Colon (tissue), 2 donors: ENCODE results near the gene RET.

ENCODE experiments used
- FAIRE-seq: peaks from 2 replicates; lab custom pipeline; 2012; peaks lifted over from hg19 to GRCh38; lab: Jason Lieb, UNC
- donor health status: control.
- donor health status: control.

Gene RET

GRCh38 chr10:43121444-43121843, 44.6 kb downstream of the RET start:
- FAIRE-seq: no peak

DNA sequence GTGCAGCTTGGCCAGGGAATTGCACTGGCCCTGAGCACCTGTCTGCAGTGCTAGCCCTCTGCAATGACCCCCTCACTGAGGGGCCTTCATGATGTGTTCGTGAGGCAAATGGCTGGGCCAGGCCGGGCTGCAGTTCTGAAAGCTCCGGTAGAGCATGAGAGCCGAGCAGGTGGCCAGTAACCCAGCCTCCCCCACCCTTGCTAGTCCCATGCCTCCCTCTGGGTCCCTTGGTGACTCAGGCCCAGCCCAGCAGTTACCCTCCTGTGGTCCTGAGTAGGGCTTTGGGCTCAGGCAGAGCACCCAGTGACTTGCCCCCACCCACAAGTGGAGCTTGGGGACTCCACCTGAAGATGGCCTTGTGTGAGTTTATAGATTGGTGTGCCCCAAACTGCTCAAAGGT, 45.2 kb downstream of the RET start:
- FAIRE-seq: no peak

DNA sequence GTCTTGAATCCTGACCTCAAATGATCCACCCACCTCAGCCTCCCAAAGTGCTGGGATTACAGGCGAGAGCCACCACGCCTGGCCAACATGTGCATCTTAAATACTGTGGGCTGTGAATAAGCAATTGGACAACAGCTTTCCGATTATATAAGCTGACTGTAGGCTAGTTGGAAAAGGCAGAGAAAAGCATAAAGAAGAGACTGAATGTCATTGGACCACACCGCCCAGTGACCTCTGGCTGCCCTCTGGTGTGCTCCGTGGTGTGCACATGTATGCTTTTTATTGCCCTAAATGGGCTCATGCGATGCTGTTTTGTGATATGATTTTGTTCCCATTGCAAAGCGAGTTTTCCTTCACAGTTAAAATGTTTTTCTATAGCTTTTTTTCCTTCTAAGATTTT, 46.0 kb downstream of the RET start:
- FAIRE-seq: no peak

- no peak for FAIRE-seq
These were observed 46.7 kb downstream of the RET start for GRCh38 chr10:43123361-43124093.

GRCh38 chr10:43124094-43124521, 47.2 kb downstream of the RET start:
- FAIRE-seq: no peak

- no peak for FAIRE-seq
These were observed 47.9 kb downstream of the RET start for GRCh38 chr10:43124574-43125273.

DNA sequence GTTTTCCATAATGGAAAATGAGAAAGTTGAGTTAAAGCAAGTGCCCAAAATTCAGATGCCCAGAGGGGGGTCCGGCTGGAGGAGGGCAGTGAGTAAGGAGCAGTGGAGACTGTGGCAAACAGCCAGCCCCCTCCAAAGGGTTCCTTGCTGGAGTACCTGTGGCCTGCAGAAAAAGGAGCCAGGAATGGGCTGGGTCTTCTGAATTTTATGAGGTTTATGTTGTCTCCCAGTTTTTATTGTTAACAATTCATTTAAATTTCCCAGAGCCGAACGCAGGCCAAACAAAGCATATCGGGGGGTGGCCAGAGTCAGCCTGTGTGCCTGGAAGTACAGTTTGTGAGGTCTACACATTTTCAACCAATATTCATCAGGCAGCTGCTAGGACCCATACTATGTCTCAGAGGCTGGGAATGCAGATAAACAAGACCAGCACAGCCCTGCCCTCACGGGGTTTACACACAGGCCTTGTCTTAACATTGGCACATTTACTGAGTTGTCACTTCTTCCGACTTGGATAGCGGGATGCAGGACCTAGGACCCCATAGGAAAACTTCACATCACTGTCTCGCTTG, 48.5 kb downstream of the RET start:
- no peak for FAIRE-seq

DNA sequence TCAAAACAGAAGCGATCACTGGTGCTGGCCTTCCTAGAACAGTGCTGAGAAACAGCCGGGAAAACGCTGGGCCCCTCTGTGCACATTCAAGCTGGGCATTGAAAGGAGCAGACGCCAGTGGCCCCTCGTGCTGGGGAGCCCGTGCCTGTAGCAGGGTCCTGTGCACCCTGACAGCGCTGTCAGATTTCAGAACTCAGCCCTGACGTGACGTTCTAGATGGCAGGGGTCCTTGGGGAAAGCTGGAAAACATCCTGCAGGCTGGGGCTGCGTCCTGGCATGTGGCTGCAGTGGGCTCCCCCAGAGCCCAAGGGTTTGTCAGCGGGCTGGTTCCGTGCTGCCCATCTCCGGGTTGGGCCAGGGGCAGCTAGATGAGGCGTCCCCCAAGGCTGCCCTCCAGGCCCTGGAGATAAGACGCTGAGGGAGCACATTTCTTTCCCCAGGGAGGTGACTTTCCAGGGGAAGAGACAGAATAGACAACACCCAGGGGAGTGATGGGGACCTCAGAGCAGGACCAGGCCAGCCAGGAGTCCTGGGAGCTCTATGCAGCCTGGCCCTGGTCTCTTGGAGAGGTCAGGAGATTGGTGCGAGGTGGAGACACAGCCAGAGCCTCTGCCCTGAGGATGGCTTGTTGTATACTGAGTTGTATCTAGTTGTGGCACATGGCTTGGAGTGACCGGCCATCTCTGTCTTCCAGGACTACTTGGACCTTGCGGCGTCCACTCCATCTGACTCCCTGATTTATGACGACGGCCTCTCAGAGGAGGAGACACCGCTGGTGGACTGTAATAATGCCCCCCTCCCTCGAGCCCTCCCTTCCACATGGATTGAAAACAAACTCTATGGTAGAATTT, 49.2 kb downstream of the RET start:
- no peak for FAIRE-seq

- no peak for FAIRE-seq
These were observed 50.0 kb downstream of the RET start for GRCh38 chr10:43126759-43127424.

GRCh38 chr10:43127442-43127841, 50.6 kb downstream of the RET start:
- no peak for FAIRE-seq

GRCh38 chr10:43128331-43128730, 51.5 kb downstream of the RET start:
- no peak for FAIRE-seq

DNA sequence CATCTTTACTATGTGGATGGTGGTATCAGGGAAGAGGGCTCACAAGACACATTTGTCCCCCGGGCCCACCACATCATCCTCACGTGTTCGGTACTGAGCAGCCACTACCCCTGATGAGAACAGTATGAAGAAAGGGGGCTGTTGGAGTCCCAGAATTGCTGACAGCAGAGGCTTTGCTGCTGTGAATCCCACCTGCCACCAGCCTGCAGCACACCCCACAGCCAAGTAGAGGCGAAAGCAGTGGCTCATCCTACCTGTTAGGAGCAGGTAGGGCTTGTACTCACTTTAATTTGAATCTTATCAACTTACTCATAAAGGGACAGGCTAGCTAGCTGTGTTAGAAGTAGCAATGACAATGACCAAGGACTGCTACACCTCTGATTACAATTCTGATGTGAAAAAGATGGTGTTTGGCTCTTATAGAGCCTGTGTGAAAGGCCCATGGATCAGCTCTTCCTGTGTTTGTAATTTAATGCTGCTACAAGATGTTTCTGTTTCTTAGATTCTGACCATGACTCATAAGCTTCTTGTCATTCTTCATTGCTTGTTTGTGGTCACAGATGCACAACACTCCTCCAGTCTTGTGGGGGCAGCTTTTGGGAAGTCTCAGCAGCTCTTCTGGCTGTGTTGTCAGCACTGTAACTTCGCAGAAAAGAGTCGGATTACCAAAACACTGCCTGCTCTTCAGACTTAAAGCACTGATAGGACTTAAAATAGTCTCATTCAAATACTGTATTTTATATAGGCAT, 52.3 kb downstream of the RET start:
- no peak for FAIRE-seq

GRCh38 chr10:43130770-43131171, 53.9 kb downstream of the RET start:
- FAIRE-seq: no peak

- FAIRE-seq: no peak
These were observed 54.4 kb downstream of the RET start for GRCh38 chr10:43131256-43131655.

DNA sequence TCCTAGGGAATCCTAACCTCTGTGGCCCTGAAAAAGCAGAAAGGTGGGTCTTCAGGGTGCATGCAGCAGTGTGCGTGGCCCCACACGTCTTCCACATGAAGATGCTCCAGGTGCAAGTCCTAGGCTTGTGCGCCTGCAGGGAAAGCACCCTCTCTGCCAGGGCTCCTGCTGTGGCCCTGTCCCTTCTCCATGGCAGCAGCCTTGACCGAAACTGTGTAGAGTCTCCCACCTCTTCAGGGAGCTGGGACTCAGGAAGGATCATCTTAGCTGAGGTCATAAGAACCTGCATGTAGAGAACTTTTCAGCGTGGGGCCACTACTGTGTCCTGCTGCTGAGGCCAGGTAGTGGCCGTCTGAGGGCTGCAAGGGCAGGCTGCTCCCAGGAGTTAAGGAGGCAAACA, 55.0 kb downstream of the RET start:
- no peak for FAIRE-seq

DNA sequence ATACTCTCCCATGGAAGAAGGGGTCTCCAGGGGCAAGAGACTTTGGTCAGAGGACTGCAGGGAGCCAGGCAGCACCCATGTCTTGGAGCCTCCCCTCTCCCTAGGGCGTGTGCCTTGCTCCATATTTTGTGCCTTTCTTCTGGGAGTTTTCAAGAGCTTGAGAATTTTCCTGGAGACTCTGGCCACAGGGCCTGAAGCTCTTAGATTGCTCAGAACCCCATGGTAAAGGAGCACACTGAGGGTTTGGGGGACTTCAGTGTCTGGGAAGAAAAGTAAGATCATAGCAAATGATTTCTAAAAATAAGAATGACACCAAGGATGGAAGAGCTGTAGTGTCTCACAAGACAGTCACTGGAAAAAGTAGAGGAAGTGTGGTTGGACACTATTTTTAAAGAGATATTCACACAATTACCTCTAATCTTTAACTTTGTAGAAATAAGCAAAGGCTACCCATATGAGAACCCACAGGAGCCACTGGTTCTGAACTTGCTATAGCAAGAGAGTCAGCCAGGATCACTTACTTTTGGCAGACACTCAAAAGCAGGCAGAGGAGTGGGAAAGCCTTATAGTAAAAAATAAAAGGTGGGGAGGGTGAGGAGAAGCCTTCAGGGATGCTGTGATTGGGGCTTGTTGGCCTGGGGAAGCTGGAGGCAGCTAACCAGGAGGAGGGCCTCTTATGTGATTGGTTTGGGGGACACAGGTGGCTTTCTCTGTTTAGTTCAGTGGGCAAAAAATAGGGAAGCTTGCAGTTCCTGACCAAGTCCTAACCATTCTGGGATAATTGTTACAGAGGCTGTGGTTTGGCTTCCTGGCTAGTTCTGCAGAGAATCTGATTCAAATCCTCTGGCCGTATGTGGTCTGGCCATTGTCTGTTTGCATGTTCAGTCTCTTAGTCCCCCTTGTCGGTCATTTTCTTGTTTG, 56.3 kb downstream of the RET start:
- no peak for FAIRE-seq

DNA sequence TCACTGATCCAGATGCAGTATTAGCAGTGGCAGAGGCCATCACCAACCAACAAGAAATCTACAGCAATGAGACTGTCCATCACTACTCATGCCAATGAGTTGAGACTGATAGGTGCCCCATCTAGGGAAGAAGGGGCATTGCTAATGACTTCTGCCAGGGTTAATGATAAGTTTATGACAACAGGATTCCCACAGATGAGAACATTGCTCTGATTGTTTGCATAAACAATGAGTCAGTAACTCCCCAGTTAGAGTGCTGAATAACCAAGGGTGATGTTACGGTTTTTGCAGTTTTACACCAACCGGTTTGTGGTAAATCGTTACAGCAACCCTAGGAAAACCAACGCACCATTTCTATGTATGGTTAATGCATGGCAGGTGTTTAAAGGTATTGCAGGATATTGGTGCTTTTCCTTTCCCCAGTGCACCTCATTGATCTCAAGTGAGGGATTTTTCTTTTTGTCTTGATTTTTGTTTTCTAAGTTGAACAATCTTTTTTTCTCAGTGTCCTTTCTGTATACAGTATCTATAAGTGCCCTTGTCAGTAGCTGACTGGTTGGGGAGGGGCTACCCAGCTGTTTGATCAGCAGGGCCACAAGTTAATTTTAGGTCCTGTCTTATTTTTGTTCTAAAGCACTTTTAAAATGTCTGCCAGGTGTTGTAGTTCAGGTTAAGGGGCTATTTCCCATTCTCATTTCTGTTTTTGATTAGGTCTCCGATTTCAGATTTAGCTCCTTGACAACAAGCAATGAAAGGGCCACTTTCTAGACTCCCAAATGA, 57.4 kb downstream of the RET start:
- no peak for FAIRE-seq

GRCh38 chr10:43135064-43135463, 58.2 kb downstream of the RET start:
- FAIRE-seq: no peak

DNA sequence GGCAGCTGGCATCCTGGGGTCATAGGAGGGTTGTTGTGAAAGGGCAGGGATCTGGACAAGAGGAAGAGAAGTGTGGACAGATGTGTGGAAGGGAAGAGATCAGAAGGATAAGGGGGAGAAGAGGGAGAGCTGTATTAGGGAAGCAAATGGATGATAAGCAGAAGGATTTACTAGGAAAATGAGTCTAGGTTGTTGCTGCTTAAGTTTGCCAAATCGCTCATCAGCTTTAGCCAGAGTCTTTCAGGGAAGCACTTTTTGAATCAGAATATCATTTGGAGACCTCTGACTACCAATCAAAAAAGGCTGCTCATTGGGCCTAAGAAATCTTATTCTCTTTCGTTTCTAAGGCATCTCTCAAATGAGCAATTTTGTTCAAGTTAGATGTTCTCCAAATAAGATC, 58.8 kb downstream of the RET start:
- no peak for FAIRE-seq
